Cardiac fibroblast (primary cell): ENCODE measurements around the gene SMIM15.

Source experiments
- DNase-seq, 2 donors: peaks; one replicate each; pipeline versions ENCODE4 v3.0.0 to v3.0.0-alpha.2; 2010; ENCODE audit warnings: low read depth in 2 of 2
- H3K4me3 ChIP-seq, 2 donors: replicated peaks in 1 of 2; 1 replicate in 1 of 2; 2 replicates in 1 of 2; pipeline ENCODE4 v1.5.1; 2011; ENCODE audit warnings: low read depth in 2 of 2, low read length in 2 of 2, mild to moderate bottlenecking in 2 of 2, moderate library complexity in 1 of 2
- CTCF ChIP-seq: IDR thresholded peaks from one replicate; pipeline ENCODE4 v1.5.1; 2011; ENCODE audit warnings: low read depth, mild to moderate bottlenecking, low read length, inconsistent platforms

Gene SMIM15

GRCh38 chr5:61177070-61177469, 14.8 kb upstream of the SMIM15 start:
- no peak for TF ChIP-seq CTCF
- no peak for DNase-seq

GRCh38 chr5:61176631-61177030, 14.4 kb upstream of the SMIM15 start:
- no peak for DNase-seq
- H3K4me3 ChIP-seq: no peak overlapping the region
- TF ChIP-seq CTCF: no peak

More at GRCh38 chr5:61177070-61177469, 14.8 kb upstream of the SMIM15 start:
- H3K4me3 ChIP-seq: no peak overlapping the region

DNA sequence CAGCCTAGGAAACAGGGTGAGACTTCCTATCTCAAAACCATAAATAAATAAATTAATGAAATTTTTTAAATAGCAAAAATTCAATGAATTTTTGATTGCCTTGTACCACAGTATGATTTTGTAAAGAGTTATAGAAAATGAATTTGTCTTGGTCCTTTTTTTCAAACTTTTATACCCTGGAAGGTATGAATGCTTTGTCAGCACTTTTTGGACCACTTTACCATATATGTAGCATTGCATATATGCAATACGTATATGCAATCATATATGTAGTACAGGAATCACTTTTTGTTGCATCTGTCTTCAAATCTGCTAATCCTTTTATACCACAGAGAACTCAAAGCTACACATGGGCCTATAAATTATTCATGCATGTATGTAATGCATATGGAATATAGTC, 9.2 kb upstream of the SMIM15 start:
- no peak for TF ChIP-seq CTCF
- H3K4me3 ChIP-seq: no peak overlapping the region
- DNase-seq: no peak

- TF ChIP-seq CTCF: no peak
Observed at GRCh38 chr5:61168951-61169350, 6.7 kb upstream of the SMIM15 start.

GRCh38 chr5:61167382-61167781, 5.1 kb upstream of the SMIM15 start:
- DNase-seq: peak; percentile 69 to 71
- H3K4me3 ChIP-seq: no peak overlapping the region
- peak; percentile 37 for TF ChIP-seq CTCF

More at GRCh38 chr5:61168951-61169350, 6.7 kb upstream of the SMIM15 start:
- no peak overlapping the region for H3K4me3 ChIP-seq
- no peak for DNase-seq

- DNase-seq: no peak
- H3K4me3 ChIP-seq: no peak overlapping the region
- TF ChIP-seq CTCF: no peak
Observed at GRCh38 chr5:61163905-61164304, 1.6 kb upstream of the SMIM15 start.
